Measurements from ENCODE around the gene PNMA8A.

DNA sequence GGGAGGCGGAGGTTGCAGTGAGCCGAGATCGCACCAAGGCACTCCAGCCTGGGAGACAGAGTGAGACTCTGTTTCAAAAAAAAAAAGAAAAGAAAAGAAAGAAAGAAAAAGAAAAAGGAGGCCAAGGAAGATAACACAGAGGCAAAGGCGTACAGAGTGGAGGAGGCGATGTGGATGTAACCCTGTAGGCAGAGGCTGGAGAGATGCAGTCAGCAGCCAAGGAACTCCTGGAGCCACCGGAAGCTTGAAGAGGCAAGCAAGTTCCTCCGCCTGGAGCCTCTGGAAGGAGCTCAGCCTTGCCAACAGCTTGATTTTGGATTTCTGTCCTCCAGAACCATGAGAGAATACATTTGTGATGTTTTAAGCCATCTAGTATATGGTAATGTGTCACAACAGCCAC, 51.3 kb downstream of the PNMA8A start:
- TF ChIP-seq, protein P1, sequence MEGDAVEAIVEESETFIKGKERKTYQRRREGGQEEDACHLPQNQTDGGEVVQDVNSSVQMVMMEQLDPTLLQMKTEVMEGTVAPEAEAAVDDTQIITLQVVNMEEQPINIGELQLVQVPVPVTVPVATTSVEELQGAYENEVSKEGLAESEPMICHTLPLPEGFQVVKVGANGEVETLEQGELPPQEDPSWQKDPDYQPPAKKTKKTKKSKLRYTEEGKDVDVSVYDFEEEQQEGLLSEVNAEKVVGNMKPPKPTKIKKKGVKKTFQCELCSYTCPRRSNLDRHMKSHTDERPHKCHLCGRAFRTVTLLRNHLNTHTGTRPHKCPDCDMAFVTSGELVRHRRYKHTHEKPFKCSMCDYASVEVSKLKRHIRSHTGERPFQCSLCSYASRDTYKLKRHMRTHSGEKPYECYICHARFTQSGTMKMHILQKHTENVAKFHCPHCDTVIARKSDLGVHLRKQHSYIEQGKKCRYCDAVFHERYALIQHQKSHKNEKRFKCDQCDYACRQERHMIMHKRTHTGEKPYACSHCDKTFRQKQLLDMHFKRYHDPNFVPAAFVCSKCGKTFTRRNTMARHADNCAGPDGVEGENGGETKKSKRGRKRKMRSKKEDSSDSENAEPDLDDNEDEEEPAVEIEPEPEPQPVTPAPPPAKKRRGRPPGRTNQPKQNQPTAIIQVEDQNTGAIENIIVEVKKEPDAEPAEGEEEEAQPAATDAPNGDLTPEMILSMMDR (conservative IDR thresholded peaks at IDR 0.05 in 1 of 2, IDR thresholded peaks at IDR 0.05 in 1 of 2; ENCODE audit: extremely low read depth in 1 of 2, insufficient read depth in 1 of 2, low read depth in 1 of 2, low read length in 2 of 2), result no peak
- no peak for TF ChIP-seq EZH2 (IDR thresholded peaks at IDR 0.05; ENCODE audit: borderline replicate concordance, low read length)

Data from mammary epithelial cell (primary cell).